Colon (tissue), 2 donors: Measurements from ENCODE around the gene CCIN.

Experiments
- FAIRE-seq: peaks from 2 replicates; lab custom pipeline; 2012; peaks lifted over from hg19 to GRCh38; lab: Jason Lieb, UNC
- donor health status: control.
- donor health status: control.

The CCIN gene

DNA sequence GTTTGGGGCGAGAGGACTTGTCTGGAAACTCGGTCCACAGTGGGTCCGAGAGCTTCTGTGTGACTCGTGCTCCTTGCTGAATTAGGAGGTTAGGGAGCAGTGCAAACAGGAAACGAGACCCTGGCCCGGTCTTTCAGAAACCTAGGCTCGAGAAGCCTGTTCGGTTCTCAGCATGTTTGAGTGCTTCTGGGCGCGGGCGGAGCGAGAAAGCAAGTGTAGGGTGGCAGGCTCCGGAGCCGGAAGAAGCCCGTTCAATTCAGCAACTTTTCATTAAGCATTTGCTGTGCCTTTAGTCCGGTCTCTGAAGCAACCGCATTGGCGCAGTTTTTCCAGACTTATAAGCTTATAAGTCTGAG is 22.1 kb downstream of the CCIN start:
- no peak for FAIRE-seq

DNA sequence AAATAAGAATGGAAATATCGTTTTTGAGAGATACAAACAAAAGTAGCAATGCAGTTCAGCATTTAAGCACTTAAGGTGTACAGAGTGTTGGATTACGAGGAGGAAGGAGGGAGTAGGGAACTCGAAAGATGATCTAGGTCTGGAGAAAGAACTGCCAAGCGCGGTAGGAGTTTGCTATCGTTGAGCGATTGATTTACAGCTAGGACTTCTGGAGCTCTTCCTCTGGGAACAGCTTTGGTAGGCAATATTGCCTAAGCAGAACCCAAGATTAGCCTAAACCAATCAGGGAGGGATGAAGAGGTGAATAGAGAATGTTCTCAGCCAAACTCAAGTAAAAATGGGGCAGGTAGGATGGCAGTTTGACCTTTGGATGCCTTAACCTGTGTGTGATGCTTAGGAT is 22.5 kb downstream of the CCIN start:
- no peak for FAIRE-seq

DNA sequence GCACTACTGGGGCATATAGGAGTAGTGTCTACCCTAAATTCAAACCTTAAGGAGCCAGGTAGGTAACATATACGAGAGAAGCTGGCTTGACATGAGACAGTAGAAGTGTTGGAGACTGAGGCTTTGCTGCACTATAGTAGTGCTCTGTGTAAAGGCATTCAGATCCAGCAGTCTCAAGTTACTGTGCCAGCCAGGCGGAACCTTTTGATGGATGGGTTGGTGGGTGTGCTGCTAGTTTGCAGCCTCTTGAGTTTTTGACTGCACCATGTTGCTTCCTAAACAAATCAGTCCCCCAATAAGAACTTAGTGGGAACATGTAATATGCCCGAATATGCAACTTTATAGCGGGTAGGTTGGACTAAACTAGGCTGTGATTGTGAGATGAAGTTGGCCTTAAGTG is 23.0 kb downstream of the CCIN start:
- FAIRE-seq: no peak

GRCh38 chr9:36193023-36193422 is 23.8 kb downstream of the CCIN start:
- no peak for FAIRE-seq

DNA sequence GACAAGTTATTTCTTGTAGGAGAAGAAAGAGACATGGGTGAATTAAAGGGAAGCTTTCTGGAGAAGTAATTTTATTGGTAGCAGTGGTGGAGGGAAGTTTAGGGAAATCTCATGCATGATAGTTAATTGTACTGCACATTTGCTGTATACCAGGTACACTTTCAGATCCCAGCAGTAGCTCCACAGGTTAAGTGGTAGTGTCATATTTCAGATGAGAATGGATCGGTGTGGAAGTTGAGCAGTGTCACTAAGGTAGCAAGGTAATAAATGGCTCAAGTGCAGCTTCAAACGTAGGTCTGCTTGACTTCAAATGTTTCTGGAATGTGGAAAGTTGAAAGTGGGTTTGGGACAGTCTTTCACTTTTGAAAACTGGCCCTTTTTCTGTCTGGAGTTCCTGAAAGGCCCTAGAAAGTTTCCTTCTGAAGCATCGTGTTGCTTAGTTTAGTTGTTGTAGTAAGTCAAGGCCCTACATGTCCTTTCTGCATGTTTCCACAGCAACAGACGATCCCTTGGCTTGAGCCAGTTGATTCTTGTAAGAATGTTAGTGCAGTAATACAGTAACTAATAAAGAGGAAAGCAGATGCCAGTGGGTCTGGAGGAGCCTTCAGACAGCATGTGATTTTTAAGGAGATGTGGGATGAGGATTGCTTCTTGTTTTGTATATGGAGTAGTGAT is 25.3 kb downstream of the CCIN start:
- FAIRE-seq: no peak

DNA sequence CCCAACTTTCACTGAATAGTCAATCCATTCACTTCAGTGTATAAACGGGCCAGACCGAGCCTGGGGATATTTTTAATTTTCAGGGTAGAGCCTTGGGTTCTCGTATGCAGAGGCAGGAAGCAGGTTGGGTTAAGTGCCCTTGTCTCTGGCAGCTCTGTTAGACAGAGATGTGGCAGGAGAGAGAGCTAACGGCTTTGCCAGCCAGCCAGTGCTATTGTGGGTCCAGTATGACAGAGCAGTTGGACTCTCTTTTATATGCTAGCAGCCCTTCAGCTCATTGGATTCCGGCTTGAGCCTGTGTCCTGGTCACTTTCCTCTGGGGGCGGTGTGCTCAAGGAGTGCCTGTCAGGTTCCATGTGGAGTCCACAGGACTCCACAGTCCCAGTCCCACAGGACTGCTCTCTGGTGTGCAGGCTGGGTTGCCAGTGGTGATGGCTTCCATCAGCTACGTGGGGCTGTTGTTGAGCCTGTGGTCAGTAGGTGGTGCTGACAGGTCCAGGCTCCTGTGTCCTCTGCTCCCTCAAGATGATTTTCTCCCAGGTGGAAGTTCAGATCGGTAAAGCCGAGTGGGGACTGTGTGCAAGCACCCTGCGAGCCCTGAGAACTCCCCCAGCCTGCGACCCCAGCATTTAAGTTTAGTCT is 35.8 kb downstream of the CCIN start:
- no peak for FAIRE-seq

GRCh38 chr9:36207016-36207415 is 37.8 kb downstream of the CCIN start:
- no peak for FAIRE-seq

GRCh38 chr9:36207546-36208012 is 38.4 kb downstream of the CCIN start:
- no peak for FAIRE-seq

DNA sequence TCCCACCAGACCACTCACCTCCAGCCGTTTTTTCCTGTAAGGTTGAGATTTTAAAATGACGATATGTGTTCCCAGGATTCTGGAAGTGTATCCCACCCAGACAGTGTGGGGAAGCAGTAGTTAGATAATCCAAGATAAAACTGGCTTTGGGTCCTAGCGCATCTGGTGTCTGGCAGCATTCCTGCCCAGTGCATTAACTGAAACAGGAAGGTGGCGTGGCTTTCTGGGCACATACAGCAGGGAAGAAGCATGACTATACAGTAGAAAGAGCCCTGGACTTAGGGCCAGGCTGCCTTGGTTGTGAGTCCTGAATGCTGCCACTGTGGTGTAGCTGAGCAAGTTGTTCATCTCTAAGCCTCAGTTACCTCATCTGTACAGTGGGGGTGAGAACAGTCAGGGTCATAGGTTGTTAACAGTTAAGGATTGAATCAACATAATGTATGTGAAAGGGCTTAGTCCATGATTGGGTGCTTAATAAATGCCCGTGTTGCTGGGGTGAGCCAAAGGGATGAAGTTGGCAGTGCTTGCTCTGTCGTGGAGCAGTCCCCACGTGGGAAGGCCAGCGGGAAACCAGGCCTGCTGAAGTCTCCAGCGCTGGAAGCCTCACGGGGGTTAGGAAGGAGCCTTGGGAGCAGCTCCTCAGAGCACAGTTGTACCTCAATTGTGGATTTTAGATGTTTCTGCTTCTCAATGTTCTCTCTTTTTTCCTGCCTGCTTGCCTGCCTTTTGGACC is 39.5 kb downstream of the CCIN start:
- FAIRE-seq: no peak

DNA sequence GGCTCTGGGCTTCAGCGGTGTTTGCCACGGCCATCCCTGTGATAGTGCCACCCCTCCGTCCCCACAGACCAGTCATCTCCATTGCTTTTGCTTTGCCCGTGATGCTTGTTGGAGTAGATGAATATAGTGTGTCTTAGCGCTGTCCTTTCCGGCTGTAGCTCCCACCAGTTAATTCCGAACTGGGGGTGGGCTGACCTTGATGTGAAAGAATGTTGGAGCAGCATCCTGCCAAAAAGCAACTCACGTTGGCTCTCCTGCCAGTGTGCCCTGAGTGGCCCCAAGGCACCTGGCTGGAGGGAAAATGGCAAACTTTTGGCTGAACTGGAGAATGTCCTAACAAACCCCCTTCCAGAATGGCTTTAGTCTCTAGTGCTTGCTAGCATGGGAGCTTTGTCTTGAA is 41.5 kb downstream of the CCIN start:
- FAIRE-seq: no peak

GRCh38 chr9:36211510-36211909 is 42.3 kb downstream of the CCIN start:
- FAIRE-seq: no peak

GRCh38 chr9:36213387-36213786 is 44.2 kb downstream of the CCIN start:
- FAIRE-seq: no peak

DNA sequence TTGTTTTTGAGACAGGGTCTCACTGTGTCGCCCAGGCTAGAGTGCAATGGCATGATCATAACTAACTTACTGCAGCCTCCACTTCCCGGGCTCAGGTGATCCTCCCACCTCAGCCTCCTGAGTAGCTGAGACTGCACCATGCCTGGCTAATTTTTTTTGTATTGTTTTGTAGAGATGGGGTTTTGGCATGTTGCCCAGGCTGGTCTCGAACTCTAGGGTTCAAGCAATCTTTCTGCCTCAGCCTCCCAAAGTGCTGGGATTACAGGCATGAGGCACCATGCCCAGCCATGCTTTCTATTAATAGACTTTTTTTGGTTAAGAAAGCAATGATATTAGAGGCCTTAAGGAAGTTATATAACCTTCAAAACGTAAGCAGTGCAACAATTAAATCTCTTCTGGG is 44.8 kb downstream of the CCIN start:
- no peak for FAIRE-seq

DNA sequence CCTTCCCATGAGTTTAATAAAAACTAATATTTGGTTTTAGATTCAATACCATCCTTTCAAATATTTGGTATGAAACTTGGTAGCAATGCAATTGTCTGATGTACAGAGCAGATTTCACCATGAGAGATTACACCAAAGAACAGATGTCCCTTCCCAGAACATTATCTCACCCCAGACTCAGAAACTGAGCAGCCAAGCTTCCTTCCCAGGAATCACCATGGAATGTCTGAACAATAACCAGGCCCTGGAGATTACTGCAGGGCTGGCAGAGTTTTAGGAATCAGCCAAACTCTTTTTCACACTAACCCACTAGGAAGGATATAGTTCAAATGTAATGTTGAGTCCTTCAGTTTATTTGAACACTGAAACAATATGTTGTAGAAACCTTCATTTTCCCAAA is 45.4 kb downstream of the CCIN start:
- FAIRE-seq: no peak

GRCh38 chr9:36217256-36217968 is 48.2 kb downstream of the CCIN start:
- FAIRE-seq: no peak

DNA sequence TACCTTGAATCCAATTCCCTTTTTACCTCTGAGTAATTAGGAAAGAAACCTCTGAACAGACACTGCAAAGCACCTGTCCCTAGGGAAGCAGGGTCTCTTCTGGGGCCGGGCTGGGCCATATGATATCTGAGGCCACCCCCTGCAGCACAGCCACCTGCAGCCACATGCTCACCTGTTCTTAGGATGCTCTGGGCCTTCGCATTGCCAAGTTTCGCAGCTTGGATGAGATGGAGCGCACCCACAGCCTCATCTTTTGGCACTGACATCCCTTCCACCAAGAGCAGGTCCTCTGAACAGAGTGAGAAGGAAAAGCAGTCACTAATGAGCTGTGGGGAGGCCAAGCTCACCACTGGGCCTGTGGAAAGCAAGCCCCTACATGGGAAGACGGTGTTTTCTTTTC is 48.8 kb downstream of the CCIN start:
- no peak for FAIRE-seq

- FAIRE-seq: no peak
Observed at GRCh38 chr9:36218411-36218901, 49.3 kb downstream of the CCIN start.
